RWPE1 (cell line): Measurements from ENCODE around the gene GTPBP1.

ENCODE experiments used
- CTCF ChIA-PET: fragments of 350-600 bp; sonication (Branson Sonifier 250); formaldehyde crosslinking; extraction: SDS; loops from one replicate; lab custom pipeline; 2021; lab: Yijun Ruan, JAX
- POLR2A ChIA-PET: fragments of 400-600 bp; formaldehyde crosslinking; extraction: SDS; loops from one replicate; lab custom pipeline; 2020; ENCODE audit warnings: antibody characterized with exemption; ENCODE audit not compliant: low non-redundant PET; lab: Yijun Ruan, JAX
- DNase-seq: peaks from one replicate; pipeline ENCODE4 v3.0.0; 2012; ENCODE audit warnings: low spot score
- H3K27ac ChIP-seq: fragments of 450-650 bp; 2 replicates; pipeline ENCODE4 v1.5.1; 2017
- TF ChIP-seq, protein P1 (sequence below): fragments of 450-650 bp; conservative IDR thresholded peaks from 2 replicates; pipeline ENCODE4 v1.5.1; 2017; ENCODE audit warnings: low read depth, mild to moderate bottlenecking

The GTPBP1 gene

DNA sequence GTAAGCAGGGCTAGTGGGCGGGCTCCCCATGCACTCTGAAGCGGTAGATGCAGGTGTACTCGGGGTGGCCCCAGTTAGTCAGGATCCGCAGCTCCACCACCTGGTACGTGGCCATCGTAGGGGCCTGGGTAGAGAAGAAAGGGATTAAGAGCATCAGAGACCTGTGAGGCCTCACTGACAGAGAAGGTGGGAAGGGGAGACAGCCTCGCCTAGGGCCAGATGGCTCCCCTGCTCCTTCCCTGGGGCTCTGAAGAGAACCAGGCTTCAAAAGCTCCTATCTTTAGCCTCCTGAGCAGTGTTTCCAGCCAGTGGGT, 30.5 kb downstream of the GTPBP1 start:
- ChIA-PET POLR2A (no interaction called here), CTCF (interaction anchor here (0.9 to 1.3 kb wide), 2 partner anchors 11 to 30 kb away, joined by 3 read pairs; no protein-coding TSS in a partner anchor)
- TF ChIP-seq, protein P1, sequence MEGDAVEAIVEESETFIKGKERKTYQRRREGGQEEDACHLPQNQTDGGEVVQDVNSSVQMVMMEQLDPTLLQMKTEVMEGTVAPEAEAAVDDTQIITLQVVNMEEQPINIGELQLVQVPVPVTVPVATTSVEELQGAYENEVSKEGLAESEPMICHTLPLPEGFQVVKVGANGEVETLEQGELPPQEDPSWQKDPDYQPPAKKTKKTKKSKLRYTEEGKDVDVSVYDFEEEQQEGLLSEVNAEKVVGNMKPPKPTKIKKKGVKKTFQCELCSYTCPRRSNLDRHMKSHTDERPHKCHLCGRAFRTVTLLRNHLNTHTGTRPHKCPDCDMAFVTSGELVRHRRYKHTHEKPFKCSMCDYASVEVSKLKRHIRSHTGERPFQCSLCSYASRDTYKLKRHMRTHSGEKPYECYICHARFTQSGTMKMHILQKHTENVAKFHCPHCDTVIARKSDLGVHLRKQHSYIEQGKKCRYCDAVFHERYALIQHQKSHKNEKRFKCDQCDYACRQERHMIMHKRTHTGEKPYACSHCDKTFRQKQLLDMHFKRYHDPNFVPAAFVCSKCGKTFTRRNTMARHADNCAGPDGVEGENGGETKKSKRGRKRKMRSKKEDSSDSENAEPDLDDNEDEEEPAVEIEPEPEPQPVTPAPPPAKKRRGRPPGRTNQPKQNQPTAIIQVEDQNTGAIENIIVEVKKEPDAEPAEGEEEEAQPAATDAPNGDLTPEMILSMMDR = no peak

DNA sequence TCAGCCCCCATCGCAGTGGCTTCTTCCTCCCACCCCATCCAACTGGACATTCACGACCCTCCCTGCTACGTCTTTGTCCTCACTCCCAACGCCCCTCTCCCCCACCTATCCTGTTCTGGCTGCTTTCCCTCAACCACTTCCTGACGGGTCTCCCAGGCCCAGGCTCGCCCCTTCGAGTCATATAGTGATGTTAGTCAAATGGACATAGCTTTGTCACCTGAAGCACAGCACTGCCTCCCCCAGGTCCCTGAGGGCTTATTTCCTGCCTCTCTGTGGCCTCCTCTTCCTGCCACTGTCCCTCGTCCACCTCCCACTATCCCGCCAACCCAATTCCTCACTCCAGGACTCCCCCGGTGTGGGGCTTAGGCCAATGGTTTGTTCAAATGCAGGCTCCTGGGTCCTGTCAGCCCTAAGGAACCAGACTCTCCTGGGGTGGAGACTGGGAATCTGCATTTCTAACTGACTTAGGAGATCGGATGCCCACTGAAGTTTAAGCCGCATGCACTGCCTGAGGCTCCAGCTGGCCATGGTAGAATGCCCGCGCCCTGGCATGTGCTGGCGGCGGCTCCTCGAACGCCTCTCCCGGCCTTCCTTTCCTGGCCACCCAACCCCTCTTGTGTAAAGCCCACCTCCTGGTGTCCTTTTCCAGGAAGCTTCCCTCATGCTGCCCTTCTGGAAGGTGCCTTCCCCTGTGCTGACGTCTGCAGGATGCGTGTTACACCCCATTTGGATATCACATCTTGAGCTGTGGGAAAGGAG, 31.7 kb downstream of the GTPBP1 start:
- ChIA-PET CTCF (interaction anchor here (1.3 kb wide), 1 partner anchor 12 kb away, joined by 3 read pairs; no protein-coding TSS in a partner anchor), POLR2A (no interaction called here)
- no peak for DNase-seq
- TF ChIP-seq, protein P1 = no peak
- H3K27ac ChIP-seq = peak overlapping the region; percentile 73

More for the DNA sequence above, 30.5 kb downstream of the GTPBP1 start:
- peak overlapping the region; percentile 73 for H3K27ac ChIP-seq
- DNase-seq = no peak

DNA sequence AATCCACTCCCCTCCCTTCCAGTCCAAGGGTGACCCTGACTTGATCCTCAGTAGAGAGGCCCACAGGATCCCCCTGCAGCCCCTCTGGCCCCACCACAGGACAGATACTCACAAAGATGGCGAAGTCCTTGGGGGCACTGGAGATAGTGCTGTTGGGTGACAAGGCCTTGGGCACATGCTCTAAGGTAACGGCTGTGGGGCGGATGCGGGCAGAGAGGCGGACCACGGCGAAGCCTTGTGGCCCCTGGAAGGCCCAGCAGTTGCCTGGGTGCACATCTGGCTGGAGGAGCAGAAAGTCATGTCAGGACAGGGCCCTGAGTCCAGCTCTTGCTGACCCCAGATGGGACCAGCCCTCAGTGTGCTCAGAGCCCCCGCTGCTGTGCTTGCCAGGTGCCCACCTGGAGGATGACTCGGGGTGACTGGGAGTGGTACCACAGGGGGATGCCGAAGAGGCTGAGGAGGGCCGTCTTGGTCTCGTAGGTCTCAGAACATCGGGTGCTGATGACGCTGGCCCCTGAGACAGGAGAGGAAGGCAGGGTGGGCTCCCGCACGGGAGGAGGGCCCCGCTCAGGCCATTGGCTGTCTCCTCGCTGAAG, 32.8 kb downstream of the GTPBP1 start:
- H3K27ac ChIP-seq = peak overlapping the region; percentile 73
- CTCF ChIA-PET = no interaction called here
- POLR2A ChIA-PET = no interaction called here
- TF ChIP-seq, protein P1 = no peak
- no peak for DNase-seq

DNA sequence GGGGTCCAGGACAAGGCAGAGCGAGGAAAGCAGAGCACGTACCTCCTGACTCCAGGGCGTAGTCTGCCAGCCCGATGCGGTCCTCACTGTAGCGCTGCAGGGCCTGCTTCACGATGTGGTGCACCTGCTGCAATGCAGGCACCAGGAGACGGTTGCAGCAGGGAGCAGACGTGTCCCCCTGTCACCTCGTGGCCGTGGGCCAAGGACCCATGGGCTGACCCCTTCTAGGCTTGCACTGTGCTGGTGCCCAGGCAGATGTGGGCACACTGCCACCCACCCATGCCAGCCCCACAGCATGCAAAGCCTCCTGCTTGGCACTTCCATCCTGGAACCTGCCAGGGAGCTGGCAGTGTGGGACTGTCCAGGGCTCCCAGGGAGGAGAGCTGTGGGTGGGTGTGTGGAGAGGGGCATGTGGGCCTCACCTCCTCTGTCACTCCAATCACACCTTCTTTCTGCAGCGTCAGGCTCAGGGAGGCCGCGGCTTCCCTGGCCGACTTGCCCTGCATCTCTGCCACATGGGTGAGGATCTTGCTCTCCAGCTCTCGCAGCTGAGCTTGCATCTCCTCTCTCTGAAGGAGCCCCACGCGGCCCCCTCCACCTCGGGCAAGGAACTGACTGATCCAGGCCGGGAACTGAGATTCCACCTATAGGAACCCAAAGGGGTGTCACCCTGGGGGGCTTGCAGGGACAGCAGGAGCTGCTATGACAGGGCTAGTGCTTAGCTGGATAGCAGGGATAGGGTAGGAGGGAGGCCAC, 33.7 kb downstream of the GTPBP1 start:
- peak overlapping the region; percentile 73 for H3K27ac ChIP-seq
- POLR2A ChIA-PET = no interaction called here
- TF ChIP-seq, protein P1 = no peak
- CTCF ChIA-PET = no interaction called here
- DNase-seq = no peak

DNA sequence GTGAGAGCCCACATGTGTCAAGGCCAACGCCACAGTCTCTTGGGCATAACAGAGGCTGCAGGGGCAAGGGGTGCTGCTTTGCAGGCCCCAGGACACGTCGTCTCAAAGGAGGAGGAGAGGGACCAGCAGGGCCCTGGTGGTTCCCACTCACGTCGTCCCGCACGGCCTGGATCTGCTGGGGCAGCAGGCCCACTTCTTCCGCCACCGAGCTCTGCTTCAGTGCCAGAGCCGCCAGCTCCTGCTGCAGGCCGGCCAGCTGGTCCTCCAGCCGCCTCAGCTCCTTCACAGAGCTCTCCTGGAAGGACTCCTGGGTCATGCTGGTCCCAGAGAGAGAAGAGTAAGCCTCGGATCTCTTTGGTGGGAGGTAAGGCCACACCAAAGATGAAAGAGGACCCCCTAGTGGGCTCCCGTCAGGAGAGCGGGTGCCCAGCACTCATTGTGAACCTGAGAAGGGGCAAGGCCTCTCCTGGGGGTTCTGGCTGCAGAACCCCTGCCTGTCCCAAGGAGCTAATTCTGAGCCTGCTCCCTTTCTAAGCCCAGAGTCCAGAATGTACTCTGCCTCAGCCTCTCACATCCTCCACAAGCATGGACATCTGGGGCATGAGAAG, 34.5 kb downstream of the GTPBP1 start:
- ChIA-PET POLR2A (no interaction called here), CTCF (no interaction called here)
- DNase-seq = no peak
- no peak overlapping the region for H3K27ac ChIP-seq
- TF ChIP-seq, protein P1 = no peak

DNA sequence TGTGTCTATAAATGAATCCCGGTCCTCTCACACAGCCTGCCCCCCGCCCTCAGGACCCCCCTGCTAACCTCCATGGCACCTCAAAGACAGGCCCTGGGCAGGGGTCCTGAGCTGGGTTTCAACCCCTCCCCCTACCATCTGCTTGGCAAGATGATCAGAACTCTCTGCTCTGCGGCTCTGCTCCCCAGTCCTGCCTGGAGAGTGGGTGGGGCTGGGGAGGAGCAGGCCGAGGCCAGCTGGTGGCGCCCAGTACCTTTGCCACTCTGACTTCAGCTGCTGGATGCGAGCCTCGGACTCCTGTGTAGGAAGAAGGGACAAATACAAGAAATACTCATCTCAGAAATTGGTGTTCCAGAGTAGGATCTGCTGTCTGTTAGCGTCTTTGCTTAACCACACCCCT, 35.0 kb downstream of the GTPBP1 start:
- DNase-seq = no peak
- CTCF ChIA-PET = interaction anchor here (0.5 kb wide), 1 partner anchor 22 kb away, joined by 3 read pairs; no protein-coding TSS in a partner anchor
- no peak overlapping the region for H3K27ac ChIP-seq
- POLR2A ChIA-PET = no interaction called here
- TF ChIP-seq, protein P1 = no peak
